GM23248 (cell line): ENCODE measurements around the gene ADK.

Experiments used
- EZH2 ChIP-seq: fragments of 200-600 bp; sonication (generic); IDR thresholded peaks from 2 replicates; pipeline ENCODE4 v1.6.1; 2018; ENCODE audit warnings: antibody characterized with exemption, mild to moderate bottlenecking; ENCODE audit not compliant: insufficient read depth, poor library complexity, severe bottlenecking
- EZH2phosphoT487 ChIP-seq: fragments of 200-600 bp; sonication (generic); IDR thresholded peaks from 2 replicates; pipeline ENCODE4 v1.6.1; 2018; ENCODE audit warnings: antibody characterized with exemption, moderate library complexity, mild to moderate bottlenecking, low read depth; ENCODE audit not compliant: insufficient read depth

- TF ChIP-seq EZH2phosphoT487 (no peak), EZH2 (no peak)
These were observed 588.1 kb downstream of the ADK start for GRCh38 chr10:74738985-74739567.
